HG03095 (cell line): Measurements from ENCODE around the gene SHISA3.

Experiments used
- ATAC-seq: cut with Tn5 transposase; IDR thresholded peaks from one replicate; pipeline ENCODE4 v1.9.1; 2021; ENCODE audit warnings: moderate library complexity; ENCODE audit not compliant: unreplicated experiment

The SHISA3 gene

GRCh38 chr4:42442601-42443000, 45.3 kb downstream of the SHISA3 start:
- no peak for ATAC-seq

- ATAC-seq: no peak
These were observed 47.8 kb downstream of the SHISA3 start for GRCh38 chr4:42445038-42445437.

- no peak for ATAC-seq
These were observed 49.5 kb downstream of the SHISA3 start for GRCh38 chr4:42446823-42447222.
